Suprapubic skin (tissue), 4 donors: ENCODE results near the gene SIT1. TPM values are rescaled to one million over a fixed set of nuclear protein-coding genes. Genes with fewer than 3 reads are reported as not detected.

Source experiments
- DNase-seq, 2 donors: peaks; one replicate each; pipeline ENCODE4 v3.0.0-alpha.2; 2019; ENCODE audit warnings: low spot score in 2 of 2
- H3K27ac ChIP-seq: fragments of 200-600 bp; sonication (generic); one replicate; pipeline ENCODE4 v1.5.1; 2019
- H3K27me3 ChIP-seq: fragments of 200-600 bp; sonication (generic); one replicate; pipeline ENCODE4 v1.5.1; 2019
- H3K36me3 ChIP-seq: fragments of 200-600 bp; sonication (generic); one replicate; pipeline ENCODE4 v1.5.1; 2019
- H3K4me1 ChIP-seq: fragments of 200-600 bp; sonication (generic); one replicate; pipeline ENCODE4 v1.5.1; 2019
- H3K4me3 ChIP-seq: fragments of 200-600 bp; sonication (generic); one replicate; pipeline ENCODE4 v1.5.1; 2019; ENCODE audit warnings: mild to moderate bottlenecking
- H3K9me3 ChIP-seq: fragments of 200-600 bp; sonication (generic); one replicate; pipeline ENCODE4 v1.5.1; 2019
- EP300 ChIP-seq: sonication (generic); formaldehyde crosslinking; IDR thresholded peaks from one replicate; pipeline ENCODE4 v1.6.1; 2017; ENCODE audit warnings: antibody characterized with exemption
- POLR2A ChIP-seq, 2 donors: fragments of 450-650 bp; IDR thresholded peaks; one replicate each; pipeline ENCODE4 v1.6.1; 2017; ENCODE audit warnings: antibody characterized with exemption in 2 of 2, mild to moderate bottlenecking in 2 of 2, moderate library complexity in 2 of 2
- POLR2AphosphoS5 ChIP-seq, 3 donors: sonication (generic); formaldehyde crosslinking; IDR thresholded peaks; one replicate each; pipeline ENCODE4 v1.6.1; 2017; ENCODE audit warnings: antibody characterized with exemption in 3 of 3
- WGBS: methylation state at CpG from one replicate; pipeline ENCODE4 v1.1.5; 2018; 5-methylcytosine and 5-hydroxymethylcytosine counted together
- total RNA-seq, 4 donors: library from RNA; depleted of rRNA; stranded (reverse); fragments of >200 nt; gene quantifications; one replicate each; pipeline ENCODE4 v1.1.0, GENCODE V29; 2016
- TF ChIP-seq, protein P1 (sequence below), 2 donors: fragments of 200-600 bp in 1 of 2; fragments of 450-650 bp in 1 of 2; sonication (generic) in 1 of 2; IDR thresholded peaks; one replicate each; pipeline ENCODE4 v1.5.1; 2016 to 2019; ENCODE audit warnings: antibody characterized with exemption in 2 of 2, mild to moderate bottlenecking in 1 of 2, moderate library complexity in 1 of 2

Gene SIT1
- total RNA-seq, 4 donors from 2014 or later = 2.9 TPM; not detected in 3

DNA sequence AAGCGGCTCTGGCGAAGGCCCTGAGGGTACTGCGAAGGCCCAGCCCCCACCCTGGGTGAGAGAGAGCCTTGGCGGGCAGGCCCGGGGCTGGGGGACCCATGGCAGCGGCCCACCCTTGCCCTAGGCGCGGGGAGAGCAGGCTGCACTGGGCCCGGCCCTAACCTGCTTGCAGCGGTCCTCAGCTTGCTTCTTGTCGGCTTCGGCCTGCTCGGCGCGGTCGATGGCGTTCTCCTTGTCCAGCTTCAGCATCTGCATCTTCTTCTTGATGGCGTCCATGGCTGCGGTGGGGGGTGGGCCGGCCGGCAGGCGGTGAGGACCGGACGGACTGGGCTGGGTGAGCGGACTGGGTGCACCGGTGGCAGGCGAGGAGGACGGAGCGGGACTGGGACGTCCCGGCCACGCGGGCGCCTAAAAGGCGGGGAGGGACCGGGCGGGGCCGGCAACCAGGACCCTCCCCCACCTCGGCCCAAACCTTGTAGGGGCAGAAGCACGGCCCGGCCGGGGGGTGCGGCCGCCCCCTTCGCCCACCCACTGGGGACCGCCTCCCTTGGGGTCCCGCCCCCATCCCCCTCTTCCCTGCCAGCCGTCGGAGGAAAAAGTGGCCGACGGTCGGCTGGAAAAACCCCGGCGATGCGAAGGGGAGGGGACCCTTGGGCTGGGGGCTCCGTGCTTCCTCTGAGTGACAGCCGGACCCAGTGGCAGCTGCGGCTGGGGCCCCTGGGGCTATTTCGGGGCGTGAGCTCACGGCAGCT is 39.0 kb upstream of the SIT1 start, which contains the start of gene TPM2:
Gene TPM2, minus strand, starts transcription at position 384 of the 752 bp plus-strand sequence. Its CDS starts 108 bp downstream, at position 276.
- peaks cover 9% of the 10 kb centered on the region for H3K36me3 ChIP-seq
- H3K27me3 ChIP-seq = no peaks in the 10 kb centered on the region
- H3K27ac ChIP-seq = peak within 1 kb of the TSS; percentile 84
- TF ChIP-seq, protein P1, sequence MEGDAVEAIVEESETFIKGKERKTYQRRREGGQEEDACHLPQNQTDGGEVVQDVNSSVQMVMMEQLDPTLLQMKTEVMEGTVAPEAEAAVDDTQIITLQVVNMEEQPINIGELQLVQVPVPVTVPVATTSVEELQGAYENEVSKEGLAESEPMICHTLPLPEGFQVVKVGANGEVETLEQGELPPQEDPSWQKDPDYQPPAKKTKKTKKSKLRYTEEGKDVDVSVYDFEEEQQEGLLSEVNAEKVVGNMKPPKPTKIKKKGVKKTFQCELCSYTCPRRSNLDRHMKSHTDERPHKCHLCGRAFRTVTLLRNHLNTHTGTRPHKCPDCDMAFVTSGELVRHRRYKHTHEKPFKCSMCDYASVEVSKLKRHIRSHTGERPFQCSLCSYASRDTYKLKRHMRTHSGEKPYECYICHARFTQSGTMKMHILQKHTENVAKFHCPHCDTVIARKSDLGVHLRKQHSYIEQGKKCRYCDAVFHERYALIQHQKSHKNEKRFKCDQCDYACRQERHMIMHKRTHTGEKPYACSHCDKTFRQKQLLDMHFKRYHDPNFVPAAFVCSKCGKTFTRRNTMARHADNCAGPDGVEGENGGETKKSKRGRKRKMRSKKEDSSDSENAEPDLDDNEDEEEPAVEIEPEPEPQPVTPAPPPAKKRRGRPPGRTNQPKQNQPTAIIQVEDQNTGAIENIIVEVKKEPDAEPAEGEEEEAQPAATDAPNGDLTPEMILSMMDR (IDR thresholded peaks at IDR 0.05) = no peak
- TF ChIP-seq POLR2A (IDR thresholded peaks at IDR 0.05) (no peak), EP300 (no peak), POLR2AphosphoS5 (IDR thresholded peaks at IDR 0.05) (no peak)
- H3K4me3 ChIP-seq = peak within 1 kb of the TSS; percentile 65
- 34% methylated on average over 39 of the region's 61 CpGs for WGBS
- DNase-seq = no peak
- no peaks in the 10 kb centered on the region for H3K9me3 ChIP-seq
- H3K4me1 ChIP-seq = peaks cover 20% of the 10 kb centered on the region

DNA sequence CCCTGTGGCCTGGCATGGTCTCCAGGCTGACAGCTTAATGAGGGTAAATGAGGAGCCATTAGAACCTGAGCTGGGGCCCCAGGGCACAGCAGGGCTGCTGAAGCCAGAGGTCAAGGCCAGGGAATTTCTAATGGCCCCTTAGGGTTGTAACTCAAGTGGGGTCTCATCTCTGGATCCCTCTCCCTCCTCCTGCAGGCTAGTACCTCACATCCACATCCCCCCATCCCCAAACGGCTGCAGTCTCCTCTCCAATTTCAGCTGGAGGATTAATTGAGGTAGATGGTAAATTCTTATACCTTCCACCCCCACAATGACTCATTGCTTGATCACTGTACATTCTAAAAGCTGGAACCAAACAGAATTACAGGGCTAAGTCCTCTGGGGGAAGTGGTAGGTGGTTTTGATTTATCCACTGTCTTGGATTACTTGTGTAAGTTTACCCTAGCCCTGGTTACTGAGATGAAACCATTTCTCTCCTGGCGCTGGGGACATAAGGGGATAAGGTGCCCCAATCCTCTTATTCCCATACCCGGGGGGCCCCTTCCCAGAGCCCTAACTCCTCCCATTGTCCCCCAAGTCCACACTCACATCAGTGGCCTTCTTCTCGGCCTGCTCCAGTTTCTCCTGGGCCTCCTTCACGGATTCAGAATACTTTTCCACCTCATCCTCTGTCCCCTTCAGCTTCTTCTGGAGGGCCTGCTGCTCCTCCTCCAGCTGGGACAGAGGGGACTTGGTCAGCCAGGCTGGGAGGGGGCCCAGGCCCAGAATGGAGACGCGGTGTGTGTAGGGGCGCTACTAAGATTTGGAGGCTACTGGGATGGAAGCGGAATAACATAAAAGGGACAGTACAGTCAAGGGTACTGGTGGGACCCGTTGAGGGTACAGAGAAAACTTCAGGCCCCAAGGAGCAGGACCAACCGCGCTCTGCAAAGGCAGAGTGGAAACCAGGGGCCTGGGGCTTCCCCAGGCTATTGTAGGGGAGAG is 38.1 kb upstream of the SIT1 start:
- no peaks in the 10 kb centered on the region for H3K9me3 ChIP-seq
- peaks cover 20% of the 10 kb centered on the region for H3K4me1 ChIP-seq
- peaks cover 17% of the 10 kb centered on the region for H3K36me3 ChIP-seq
- H3K4me3 ChIP-seq = peak overlapping the region; percentile 65
- no peaks in the 10 kb centered on the region for H3K27me3 ChIP-seq
- H3K27ac ChIP-seq = peak overlapping the region; percentile 84
- no peak for DNase-seq
- TF ChIP-seq POLR2A (IDR thresholded peaks at IDR 0.05) (no peak), EP300 (no peak), POLR2AphosphoS5 (IDR thresholded peaks at IDR 0.05) (no peak)
- TF ChIP-seq, protein P1 (IDR thresholded peaks at IDR 0.05) = no peak
- WGBS = 73% methylated on average over 12 of the region's 12 CpGs

DNA sequence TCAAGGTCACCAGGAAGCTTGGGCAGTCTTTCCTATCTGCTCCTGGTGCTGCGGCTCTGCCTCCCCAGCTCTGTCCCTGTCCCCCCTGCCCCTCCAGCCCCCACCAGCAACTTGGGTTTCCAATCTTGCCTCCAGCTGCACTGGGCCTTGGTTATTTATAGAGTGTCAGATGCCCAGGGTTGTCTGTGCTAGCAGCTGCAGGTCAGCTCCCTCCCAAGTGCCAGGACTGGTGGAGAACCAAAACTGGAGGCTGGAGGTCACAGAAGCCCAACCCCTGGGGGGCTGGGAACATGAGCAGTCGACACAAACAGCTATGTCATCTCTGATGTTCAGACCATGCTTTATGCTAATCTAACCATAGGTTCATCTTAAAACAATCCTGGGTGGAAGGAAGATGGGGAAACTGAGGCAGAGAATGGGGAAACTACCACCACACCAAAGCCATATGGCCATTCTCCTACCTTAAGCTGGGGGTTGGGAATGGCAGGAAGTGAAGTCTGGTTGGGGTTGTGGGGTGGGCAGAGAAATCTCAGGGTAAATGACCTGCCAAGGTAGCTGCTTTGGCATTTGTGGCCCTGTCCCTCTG is 37.3 kb upstream of the SIT1 start:
- WGBS = 80% methylated on average over 2 of the region's 2 CpGs
- Histone ChIP-seq H3K27ac (no peak overlapping the region), H3K36me3 (peaks cover 20% of the 10 kb centered on the region), H3K27me3 (no peaks in the 10 kb centered on the region), H3K9me3 (no peaks in the 10 kb centered on the region), H3K4me3 (peak overlapping the region; percentile 65), H3K4me1 (peaks cover 20% of the 10 kb centered on the region)
- no peak for DNase-seq
- no peak for TF ChIP-seq POLR2AphosphoS5 (IDR thresholded peaks at IDR 0.05)
- no peak for TF ChIP-seq POLR2A (IDR thresholded peaks at IDR 0.05)
- TF ChIP-seq EP300 = no peak
- TF ChIP-seq, protein P1 (IDR thresholded peaks at IDR 0.05) = no peak

DNA sequence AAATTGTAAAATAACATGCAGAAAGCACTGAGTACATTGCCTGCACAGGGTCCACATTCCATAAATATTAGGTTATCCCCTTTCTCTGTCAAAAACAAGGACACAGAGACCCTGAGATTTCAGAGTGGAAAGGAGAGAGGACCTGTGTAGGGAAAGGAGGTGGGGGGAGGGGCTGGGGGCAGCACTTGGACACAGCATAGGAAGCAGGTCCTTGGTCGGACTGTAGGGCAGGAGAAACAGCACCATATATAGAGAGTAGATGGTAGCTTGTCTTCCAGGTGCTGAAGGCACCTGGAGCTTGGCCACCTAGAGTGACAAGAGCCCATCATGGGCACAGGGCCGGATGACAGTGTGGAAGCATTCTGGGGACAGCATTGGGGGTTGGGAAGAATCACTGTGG is 36.6 kb upstream of the SIT1 start:
- Histone ChIP-seq H3K4me1 (peaks cover 20% of the 10 kb centered on the region), H3K4me3 (peak overlapping the region; percentile 65), H3K27ac (no peak overlapping the region), H3K9me3 (no peaks in the 10 kb centered on the region), H3K36me3 (peaks cover 26% of the 10 kb centered on the region), H3K27me3 (no peaks in the 10 kb centered on the region)
- DNase-seq = no peak
- 86% methylated on average over 2 of the region's 2 CpGs for WGBS
- TF ChIP-seq POLR2A (IDR thresholded peaks at IDR 0.05) (no peak), POLR2AphosphoS5 (IDR thresholded peaks at IDR 0.05) (no peak), EP300 (no peak)
- TF ChIP-seq, protein P1 (IDR thresholded peaks at IDR 0.05) = no peak
